GM10266 (cell line): Measurements from ENCODE around the gene CLSTN2.

ENCODE experiments used
- DNase-seq: peaks from one replicate; pipeline ENCODE4 v3.0.0; 2012; ENCODE audit errors: extremely low spot score
- CTCF ChIP-seq: IDR thresholded peaks from 2 replicates; pipeline ENCODE4 v1.5.1; 2012; ENCODE audit warnings: mild to moderate bottlenecking, low read depth; ENCODE audit not compliant: control insufficient read depth, insufficient read depth; ENCODE audit errors: missing control alignments

CLSTN2 gene

GRCh38 chr3:140391061-140391460 is 456.1 kb downstream of the CLSTN2 start:
- DNase-seq, result no peak
- TF ChIP-seq CTCF, result no peak

DNA sequence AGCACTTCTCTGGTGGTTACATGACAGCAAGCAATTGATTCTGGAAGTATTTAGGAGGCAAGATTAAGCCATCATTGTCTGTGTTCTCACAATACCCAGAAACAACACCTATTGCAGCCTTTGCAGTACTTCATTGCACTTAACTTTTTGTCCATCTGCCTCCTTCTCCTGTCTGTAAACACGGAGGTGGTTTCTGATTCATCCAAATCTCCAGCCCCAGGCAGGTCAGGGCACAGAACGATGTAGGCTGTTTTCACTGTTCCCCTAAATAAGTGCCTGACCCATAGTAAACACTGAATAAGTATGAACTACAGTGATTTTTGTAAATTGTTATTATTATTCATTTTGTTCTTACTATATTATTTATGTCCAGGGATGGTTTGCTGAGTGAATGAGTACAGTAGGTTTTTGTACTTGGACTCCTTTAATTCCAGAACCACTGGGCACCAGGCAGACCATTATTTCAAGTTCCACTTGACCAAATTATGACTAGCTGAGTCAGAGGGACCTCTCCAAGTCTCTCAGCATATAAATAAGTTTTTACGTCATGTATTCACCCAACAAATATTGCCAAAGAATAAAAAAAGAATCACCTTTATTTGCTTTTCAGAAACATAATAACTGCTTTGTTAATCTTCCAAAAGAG is 459.6 kb downstream of the CLSTN2 start:
- DNase-seq, result no peak
- no peak for TF ChIP-seq CTCF

GRCh38 chr3:140395134-140396075 is 460.4 kb downstream of the CLSTN2 start:
- no peak for TF ChIP-seq CTCF
- DNase-seq, result no peak

- no peak for DNase-seq
- TF ChIP-seq CTCF, result no peak
Observed at GRCh38 chr3:140396110-140396509, 461.1 kb downstream of the CLSTN2 start.

DNA sequence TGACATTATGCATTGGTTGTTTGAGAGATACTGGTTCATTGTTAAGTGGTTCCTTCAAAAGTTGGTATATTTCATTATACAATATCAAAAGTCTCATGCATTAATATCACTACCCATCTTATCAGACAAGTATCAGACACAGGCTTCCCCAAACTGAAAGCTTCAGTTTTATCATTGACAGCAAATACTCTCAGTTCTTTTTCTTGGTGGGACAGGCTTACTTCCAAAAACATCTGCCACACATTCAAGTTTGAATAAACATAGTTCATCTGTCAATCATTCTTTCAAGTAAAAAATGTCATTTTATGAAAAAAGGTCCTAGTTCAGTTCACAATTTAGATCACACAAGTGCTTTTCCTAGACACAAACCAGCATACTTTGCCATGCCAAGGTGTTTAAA is 462.9 kb downstream of the CLSTN2 start:
- no peak for TF ChIP-seq CTCF
- DNase-seq, result no peak

- TF ChIP-seq CTCF, result no peak
- no peak for DNase-seq
Observed at GRCh38 chr3:140398387-140398786, 463.4 kb downstream of the CLSTN2 start.

GRCh38 chr3:140399871-140400270 is 464.9 kb downstream of the CLSTN2 start:
- TF ChIP-seq CTCF, result no peak
- DNase-seq, result no peak
